Lower leg skin (tissue), 3 donors: ENCODE results near the gene TMEM44.

ENCODE experiments used
- CTCF ChIP-seq, 3 donors: fragments of 450-650 bp; IDR thresholded peaks; one replicate each; pipeline ENCODE4 v1.5.1; 2016; ENCODE audit warnings: antibody characterized with exemption in 3 of 3, mild to moderate bottlenecking in 3 of 3, moderate library complexity in 2 of 3
- POLR2A ChIP-seq, 2 donors: fragments of 450-650 bp; IDR thresholded peaks; one replicate each; pipeline ENCODE4 v1.6.1; 2016 to 2017; ENCODE audit warnings: antibody characterized with exemption in 2 of 2, mild to moderate bottlenecking in 1 of 2, moderate library complexity in 1 of 2

- TF ChIP-seq CTCF (IDR thresholded peaks at IDR 0.05) (no peak), POLR2A (IDR thresholded peaks at IDR 0.05) (no peak)
These were observed 55.0 kb downstream of the TMEM44 start for GRCh38 chr3:194577986-194578905.
